Stimulated activated CD4-positive, alpha-beta T cell treated with anti-CD3 and anti-CD28 coated beads, Interleukin-1b, Interleukin-23, amount 100 ng/mL, for 1 hour (primary cell): Measurements from ENCODE around the gene CUL2.
"Not testable (repeated sequence)": the region's sequence is repeated elsewhere in the genome, so short reads cannot be mapped to it uniquely, and the experiment has no call there.

ENCODE experiments used
- DNase-seq, 2 donors: peaks; one replicate each; pipeline ENCODE4 v3.0.0-alpha.2; 2020; ENCODE audit warnings: low read depth in 2 of 2

CUL2 gene

GRCh38 chr10:35019041-35020024 lies 70.8 kb downstream of the CUL2 start:
- DNase-seq: no peak

GRCh38 chr10:35017608-35018007 lies 72.5 kb downstream of the CUL2 start:
- no peak for DNase-seq

GRCh38 chr10:35015843-35016408 lies 74.2 kb downstream of the CUL2 start:
- DNase-seq: no peak

GRCh38 chr10:35012781-35013180 lies 77.4 kb downstream of the CUL2 start:
- DNase-seq: no peak

GRCh38 chr10:35011771-35012191 lies 78.4 kb downstream of the CUL2 start:
- no peak for DNase-seq

- DNase-seq: no peak
These were observed 82.3 kb downstream of the CUL2 start for GRCh38 chr10:35007858-35008301.

- no peak for DNase-seq
These were observed 83.3 kb downstream of the CUL2 start for GRCh38 chr10:35006836-35007235.

- no peak for DNase-seq
These were observed 84.3 kb downstream of the CUL2 start for GRCh38 chr10:35005868-35006267.

- no peak for DNase-seq
These were observed 85.5 kb downstream of the CUL2 start for GRCh38 chr10:35004651-35005050.

- DNase-seq: no peak
These were observed 86.2 kb downstream of the CUL2 start for GRCh38 chr10:35003906-35004305.

GRCh38 chr10:35000936-35001335 lies 89.2 kb downstream of the CUL2 start:
- no peak for DNase-seq

- no peak for DNase-seq
These were observed 90.6 kb downstream of the CUL2 start for GRCh38 chr10:34999532-34999931.

- no peak for DNase-seq
These were observed 91.2 kb downstream of the CUL2 start for GRCh38 chr10:34998940-34999339.

- no peak for DNase-seq
These were observed 93.3 kb downstream of the CUL2 start for GRCh38 chr10:34996843-34997242.

GRCh38 chr10:34995925-34996324 lies 94.2 kb downstream of the CUL2 start:
- no peak for DNase-seq

- DNase-seq: peak; percentile 4 to 12
These were observed 95.5 kb downstream of the CUL2 start for GRCh38 chr10:34994565-34995142.

GRCh38 chr10:34993782-34994181 lies 96.4 kb downstream of the CUL2 start:
- no peak for DNase-seq

- not testable (repeated sequence) for DNase-seq
These were observed 99.0 kb downstream of the CUL2 start for GRCh38 chr10:34991117-34991516.

GRCh38 chr10:34988397-34989067 lies 101.6 kb downstream of the CUL2 start:
- no peak for DNase-seq

GRCh38 chr10:34985823-34986222 lies 104.3 kb downstream of the CUL2 start:
- no peak for DNase-seq

- no peak for DNase-seq
These were observed 105.0 kb downstream of the CUL2 start for GRCh38 chr10:34985146-34985545.

GRCh38 chr10:34981844-34982243 lies 108.3 kb downstream of the CUL2 start:
- DNase-seq: no peak
